ENCODE data around the gene PJA1. TPM values are rescaled to one million over a fixed set of nuclear protein-coding genes. Genes with fewer than 3 reads are reported as not detected.

The PJA1 gene
- total and polyA plus RNA-seq, 4 donors: 11.1 to 33.3 (median 27.1) TPM

GRCh38 chrX:69151866-69152284, 13.4 kb downstream of the PJA1 start:
- Histone ChIP-seq H3K36me3 (ENCODE audit: control insufficient read depth in 1 of 2, insufficient read depth in 2 of 2, low read length in 1 of 2) (no peaks in the 10 kb centered on the region), H3K27me3 (ENCODE audit: control insufficient read depth in 1 of 2, insufficient read depth in 2 of 2, low read length in 1 of 2) (no peaks in the 10 kb centered on the region), H3K9me3 (ENCODE audit: control insufficient read depth, low read length) (no peaks in the 10 kb centered on the region), H3K4me3 (ENCODE audit: low read length in 2 of 2) (no peak overlapping the region), H3K4me1 (ENCODE audit: control insufficient read depth in 1 of 2, insufficient read depth in 2 of 2, low read length in 2 of 2) (peaks cover 0 to 2% of the 10 kb centered on the region in 2 donors), H3K27ac (ENCODE audit: low read depth in 1 of 2, low read length in 2 of 2) (no peak overlapping the region)
- WGBS, 2 donors: 81 to 90% methylated on average over 2 of the region's 2 CpGs
- no peak for DNase-seq
- intact Hi-C loops (cut with DNase I): no loop called here
- ATAC-seq (ENCODE audit: low FRiP score): no peak

GRCh38 chrX:69150281-69150960, 14.8 kb downstream of the PJA1 start:
- intact Hi-C loops (cut with DNase I): no loop called here
- ATAC-seq (ENCODE audit: low FRiP score) (no peak), DNase-seq (no peak)
- Histone ChIP-seq H3K36me3 (ENCODE audit: control insufficient read depth in 1 of 2, insufficient read depth in 2 of 2, low read length in 1 of 2) (no peaks in the 10 kb centered on the region), H3K9me3 (ENCODE audit: control insufficient read depth, low read length) (no peaks in the 10 kb centered on the region), H3K4me1 (ENCODE audit: control insufficient read depth in 1 of 2, insufficient read depth in 2 of 2, low read length in 2 of 2) (peaks cover 0 to 2% of the 10 kb centered on the region in 2 donors), H3K27ac (ENCODE audit: low read depth in 1 of 2, low read length in 2 of 2) (no peak overlapping the region), H3K4me3 (ENCODE audit: low read length in 2 of 2) (no peak overlapping the region), H3K27me3 (ENCODE audit: control insufficient read depth in 1 of 2, insufficient read depth in 2 of 2, low read length in 1 of 2) (no peaks in the 10 kb centered on the region)
- WGBS, 2 donors: 66 to 83% methylated on average over 12 of the region's 12 CpGs

GRCh38 chrX:69149466-69150280, 15.6 kb downstream of the PJA1 start:
- Histone ChIP-seq H3K4me1 (ENCODE audit: control insufficient read depth in 1 of 2, insufficient read depth in 2 of 2, low read length in 2 of 2) (peaks cover 0 to 2% of the 10 kb centered on the region in 2 donors), H3K27ac (ENCODE audit: low read depth in 1 of 2, low read length in 2 of 2) (no peak overlapping the region), H3K9me3 (ENCODE audit: control insufficient read depth, low read length) (no peaks in the 10 kb centered on the region), H3K4me3 (ENCODE audit: low read length in 2 of 2) (no peak overlapping the region), H3K27me3 (ENCODE audit: control insufficient read depth in 1 of 2, insufficient read depth in 2 of 2, low read length in 1 of 2) (no peaks in the 10 kb centered on the region), H3K36me3 (ENCODE audit: control insufficient read depth in 1 of 2, insufficient read depth in 2 of 2, low read length in 1 of 2) (no peaks in the 10 kb centered on the region)
- intact Hi-C loops (cut with DNase I): no loop called here
- DNase-seq (no peak), ATAC-seq (ENCODE audit: low FRiP score) (no peak)
- WGBS, 2 donors: 40 to 51% methylated on average over 26 to 28 of the region's 28 CpGs

- 79 to 90% methylated on average over 5 of the region's 5 CpGs for WGBS, 2 donors
- Histone ChIP-seq H3K27ac (ENCODE audit: low read depth in 1 of 2, low read length in 2 of 2) (no peak overlapping the region), H3K36me3 (ENCODE audit: control insufficient read depth in 1 of 2, insufficient read depth in 2 of 2, low read length in 1 of 2) (no peaks in the 10 kb centered on the region), H3K27me3 (ENCODE audit: control insufficient read depth in 1 of 2, insufficient read depth in 2 of 2, low read length in 1 of 2) (no peaks in the 10 kb centered on the region), H3K4me3 (ENCODE audit: low read length in 2 of 2) (no peak overlapping the region), H3K4me1 (ENCODE audit: control insufficient read depth in 1 of 2, insufficient read depth in 2 of 2, low read length in 2 of 2) (peaks cover 0 to 2% of the 10 kb centered on the region in 2 donors), H3K9me3 (ENCODE audit: control insufficient read depth, low read length) (no peaks in the 10 kb centered on the region)
- intact Hi-C loops (cut with DNase I): no loop called here
- ATAC-seq (ENCODE audit: low FRiP score) (no peak), DNase-seq (no peak)
Observed at GRCh38 chrX:69148946-69149345, 16.3 kb downstream of the PJA1 start.

GRCh38 chrX:69146739-69147138, 18.5 kb downstream of the PJA1 start:
- H3K4me1 ChIP-seq (ENCODE audit: control insufficient read depth in 1 of 2, insufficient read depth in 2 of 2, low read length in 2 of 2): peaks cover 0 to under 1% of the 10 kb centered on the region in 2 donors
- intact Hi-C loops (cut with DNase I): no loop called here
- 70 to 94% methylated on average over 4 of the region's 4 CpGs for WGBS, 2 donors
- DNase-seq (no peak), ATAC-seq (ENCODE audit: low FRiP score) (no peak)
- no peaks in the 10 kb centered on the region for H3K9me3 ChIP-seq (ENCODE audit: control insufficient read depth, low read length)
- no peak overlapping the region for H3K4me3 ChIP-seq (ENCODE audit: low read length in 2 of 2)
- H3K27me3 ChIP-seq (ENCODE audit: control insufficient read depth in 1 of 2, insufficient read depth in 2 of 2, low read length in 1 of 2): no peaks in the 10 kb centered on the region
- H3K27ac ChIP-seq (ENCODE audit: low read depth in 1 of 2, low read length in 2 of 2): no peak overlapping the region
- no peaks in the 10 kb centered on the region for H3K36me3 ChIP-seq (ENCODE audit: control insufficient read depth in 1 of 2, insufficient read depth in 2 of 2, low read length in 1 of 2)

GRCh38 chrX:69145714-69146113, 19.5 kb downstream of the PJA1 start:
- intact Hi-C loops (cut with DNase I): no loop called here
- Histone ChIP-seq H3K27me3 (ENCODE audit: control insufficient read depth in 1 of 2, insufficient read depth in 2 of 2, low read length in 1 of 2) (no peaks in the 10 kb centered on the region), H3K4me3 (ENCODE audit: low read length in 2 of 2) (no peak overlapping the region), H3K4me1 (ENCODE audit: control insufficient read depth in 1 of 2, insufficient read depth in 2 of 2, low read length in 2 of 2) (no peaks in the 10 kb centered on the region), H3K9me3 (ENCODE audit: control insufficient read depth, low read length) (no peaks in the 10 kb centered on the region), H3K27ac (ENCODE audit: low read depth in 1 of 2, low read length in 2 of 2) (no peak overlapping the region), H3K36me3 (ENCODE audit: control insufficient read depth in 1 of 2, insufficient read depth in 2 of 2, low read length in 1 of 2) (no peaks in the 10 kb centered on the region)
- 84 to 91% methylated on average over 5 of the region's 5 CpGs for WGBS, 2 donors
- DNase-seq: no peak
- ATAC-seq (ENCODE audit: low FRiP score): no peak

- no peak for DNase-seq
- no peak overlapping the region for H3K27ac ChIP-seq (ENCODE audit: low read depth in 1 of 2, low read length in 2 of 2)
- no peaks in the 10 kb centered on the region for H3K4me1 ChIP-seq (ENCODE audit: control insufficient read depth in 1 of 2, insufficient read depth in 2 of 2, low read length in 2 of 2)
- intact Hi-C loops (cut with DNase I): no loop called here
- no peak for ATAC-seq (ENCODE audit: low FRiP score)
- no peaks in the 10 kb centered on the region for H3K27me3 ChIP-seq (ENCODE audit: control insufficient read depth in 1 of 2, insufficient read depth in 2 of 2, low read length in 1 of 2)
- WGBS, 2 donors: 69 to 92% methylated on average over 7 of the region's 7 CpGs
- H3K4me3 ChIP-seq (ENCODE audit: low read length in 2 of 2): no peak overlapping the region
- H3K36me3 ChIP-seq (ENCODE audit: control insufficient read depth in 1 of 2, insufficient read depth in 2 of 2, low read length in 1 of 2): no peaks in the 10 kb centered on the region
- H3K9me3 ChIP-seq (ENCODE audit: control insufficient read depth, low read length): no peaks in the 10 kb centered on the region
Observed at GRCh38 chrX:69144838-69145680, 20.2 kb downstream of the PJA1 start.

GRCh38 chrX:69143530-69143929, 21.7 kb downstream of the PJA1 start:
- no peak for ATAC-seq (ENCODE audit: low FRiP score)
- Histone ChIP-seq H3K4me3 (ENCODE audit: low read length in 2 of 2) (no peak overlapping the region), H3K4me1 (ENCODE audit: control insufficient read depth in 1 of 2, insufficient read depth in 2 of 2, low read length in 2 of 2) (no peaks in the 10 kb centered on the region), H3K27ac (ENCODE audit: low read depth in 1 of 2, low read length in 2 of 2) (no peak overlapping the region), H3K27me3 (ENCODE audit: control insufficient read depth in 1 of 2, insufficient read depth in 2 of 2, low read length in 1 of 2) (no peaks in the 10 kb centered on the region), H3K9me3 (ENCODE audit: control insufficient read depth, low read length) (no peaks in the 10 kb centered on the region), H3K36me3 (ENCODE audit: control insufficient read depth in 1 of 2, insufficient read depth in 2 of 2, low read length in 1 of 2) (no peaks in the 10 kb centered on the region)
- no peak for DNase-seq
- 89 to 96% methylated on average over 7 of the region's 7 CpGs for WGBS, 2 donors
- intact Hi-C loops (cut with DNase I): no loop called here

Data from aorta (tissue), 5 donors.